Suppressor macrophage treated with lipopolysaccharide for 4 hours (primary cell): ENCODE results near the gene SOBP.

Experiments used
- DNase-seq: peaks from one replicate; pipeline ENCODE4 v3.0.0-alpha.2; 2020

Gene SOBP

GRCh38 chr6:107645740-107646139 is 155.8 kb downstream of the SOBP start:
- DNase-seq, result no peak

GRCh38 chr6:107646176-107646575 is 156.3 kb downstream of the SOBP start:
- DNase-seq, result no peak

GRCh38 chr6:107646776-107647438 is 157.0 kb downstream of the SOBP start:
- DNase-seq, result no peak

- DNase-seq, result no peak
These were observed 157.6 kb downstream of the SOBP start for GRCh38 chr6:107647439-107647948.

- DNase-seq, result no peak
These were observed 159.1 kb downstream of the SOBP start for GRCh38 chr6:107648983-107649382.

- DNase-seq, result no peak
These were observed 162.7 kb downstream of the SOBP start for GRCh38 chr6:107652526-107653182.

GRCh38 chr6:107653183-107653580 is 163.3 kb downstream of the SOBP start:
- no peak for DNase-seq

GRCh38 chr6:107653861-107654394 is 164.0 kb downstream of the SOBP start:
- no peak for DNase-seq

GRCh38 chr6:107654764-107655163 is 164.8 kb downstream of the SOBP start:
- DNase-seq, result peak; percentile 60

- no peak for DNase-seq
These were observed 165.3 kb downstream of the SOBP start for GRCh38 chr6:107655245-107655644.

GRCh38 chr6:107655864-107656263 is 165.9 kb downstream of the SOBP start:
- no peak for DNase-seq

- no peak for DNase-seq
These were observed 166.5 kb downstream of the SOBP start for GRCh38 chr6:107656401-107656800.

- no peak for DNase-seq
These were observed 167.0 kb downstream of the SOBP start for GRCh38 chr6:107656883-107657282.

- DNase-seq, result no peak
These were observed 167.4 kb downstream of the SOBP start for GRCh38 chr6:107657373-107657754.

GRCh38 chr6:107657755-107658461 is 168.0 kb downstream of the SOBP start:
- DNase-seq, result peak; percentile 75

- DNase-seq, result no peak
These were observed 169.3 kb downstream of the SOBP start for GRCh38 chr6:107658920-107659865.

GRCh38 chr6:107660839-107661238 is 170.9 kb downstream of the SOBP start:
- DNase-seq, result no peak

- DNase-seq, result no peak
These were observed 171.4 kb downstream of the SOBP start for GRCh38 chr6:107661291-107661690.

- DNase-seq, result no peak
These were observed 172.4 kb downstream of the SOBP start for GRCh38 chr6:107662333-107662732.

- no peak for DNase-seq
These were observed 173.4 kb downstream of the SOBP start for GRCh38 chr6:107663308-107663707.

- DNase-seq, result no peak
These were observed 175.5 kb downstream of the SOBP start for GRCh38 chr6:107665382-107665781.
